ENCODE measurements around the gene FBXL7. TPM values are rescaled to one million over a fixed set of nuclear protein-coding genes. Genes with fewer than 3 reads are reported as not detected.

Gene FBXL7
- total RNA-seq, 1 experiment from 2014 or later = not detected

- DNase-seq (ENCODE audit: low read depth, low spot score) = no peak
- Histone ChIP-seq H3K27ac (ENCODE audit: low read length) (no peak overlapping the region), H3K36me3 (ENCODE audit: control insufficient read depth, insufficient read depth, low read length) (no peaks in the 10 kb centered on the region), H3K27me3 (ENCODE audit: control insufficient read depth, insufficient read depth, low read length) (no peaks in the 10 kb centered on the region), H3K9me3 (ENCODE audit: control insufficient read depth, insufficient read depth, low read depth, low read length) (no peaks in the 10 kb centered on the region), H3K4me3 (ENCODE audit: low read depth in 2 of 2, low read length in 2 of 2) (no peak overlapping the region), H3K4me1 (ENCODE audit: control insufficient read depth, insufficient read depth, low read length) (no peaks in the 10 kb centered on the region)
- no peak for ATAC-seq
- ChIA-PET POLR2A (no interaction called here), CTCF (no interaction called here)
- in situ Hi-C loops (cut with HindIII; ENCODE audit: low pct_unique_long_range_greater_than_20kb, low sequenced_read_pairs) (no loop called here), intact Hi-C loops (cut with micrococcal nuclease; ENCODE audit: unreplicated experiment) (no loop called here)
- no TSS peak for BruUV-seq (replicated peaks)
- no peak for TF ChIP-seq TCF7L2 (IDR thresholded peaks at IDR 0.05; ENCODE audit: low read depth, low read length)
- TF ChIP-seq, protein P1, sequence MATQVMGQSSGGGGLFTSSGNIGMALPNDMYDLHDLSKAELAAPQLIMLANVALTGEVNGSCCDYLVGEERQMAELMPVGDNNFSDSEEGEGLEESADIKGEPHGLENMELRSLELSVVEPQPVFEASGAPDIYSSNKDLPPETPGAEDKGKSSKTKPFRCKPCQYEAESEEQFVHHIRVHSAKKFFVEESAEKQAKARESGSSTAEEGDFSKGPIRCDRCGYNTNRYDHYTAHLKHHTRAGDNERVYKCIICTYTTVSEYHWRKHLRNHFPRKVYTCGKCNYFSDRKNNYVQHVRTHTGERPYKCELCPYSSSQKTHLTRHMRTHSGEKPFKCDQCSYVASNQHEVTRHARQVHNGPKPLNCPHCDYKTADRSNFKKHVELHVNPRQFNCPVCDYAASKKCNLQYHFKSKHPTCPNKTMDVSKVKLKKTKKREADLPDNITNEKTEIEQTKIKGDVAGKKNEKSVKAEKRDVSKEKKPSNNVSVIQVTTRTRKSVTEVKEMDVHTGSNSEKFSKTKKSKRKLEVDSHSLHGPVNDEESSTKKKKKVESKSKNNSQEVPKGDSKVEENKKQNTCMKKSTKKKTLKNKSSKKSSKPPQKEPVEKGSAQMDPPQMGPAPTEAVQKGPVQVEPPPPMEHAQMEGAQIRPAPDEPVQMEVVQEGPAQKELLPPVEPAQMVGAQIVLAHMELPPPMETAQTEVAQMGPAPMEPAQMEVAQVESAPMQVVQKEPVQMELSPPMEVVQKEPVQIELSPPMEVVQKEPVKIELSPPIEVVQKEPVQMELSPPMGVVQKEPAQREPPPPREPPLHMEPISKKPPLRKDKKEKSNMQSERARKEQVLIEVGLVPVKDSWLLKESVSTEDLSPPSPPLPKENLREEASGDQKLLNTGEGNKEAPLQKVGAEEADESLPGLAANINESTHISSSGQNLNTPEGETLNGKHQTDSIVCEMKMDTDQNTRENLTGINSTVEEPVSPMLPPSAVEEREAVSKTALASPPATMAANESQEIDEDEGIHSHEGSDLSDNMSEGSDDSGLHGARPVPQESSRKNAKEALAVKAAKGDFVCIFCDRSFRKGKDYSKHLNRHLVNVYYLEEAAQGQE (IDR thresholded peaks at IDR 0.05; ENCODE audit: insufficient read depth in 1 of 2, low read depth in 2 of 2, low read length in 1 of 2) = peak; percentile 39 to 44; a peak in 1 of 4 replicates
These were observed 344.3 kb downstream of the FBXL7 start for GRCh38 chr5:15844253-15844652.

DNA sequence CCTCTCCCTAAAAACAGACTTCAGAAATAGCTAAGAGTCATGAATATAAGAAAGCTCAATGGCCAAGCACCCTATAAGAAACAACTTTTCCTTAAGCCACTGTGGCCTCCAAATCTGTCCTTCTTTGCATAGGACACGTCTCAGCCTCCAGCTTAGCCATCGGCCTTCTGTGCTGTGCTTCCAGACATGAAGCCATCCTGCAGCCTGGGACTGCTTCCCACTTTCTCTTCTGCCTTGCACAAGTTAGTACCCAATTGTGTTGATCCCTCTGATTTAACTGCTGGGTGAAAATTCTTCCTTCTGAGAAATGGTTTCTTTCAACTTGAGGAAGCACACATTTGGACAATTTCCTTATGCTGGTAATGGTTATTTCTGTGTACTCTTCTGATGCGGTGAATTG, 344.9 kb downstream of the FBXL7 start:
- CTCF ChIA-PET = no interaction called here
- no peak overlapping the region for H3K4me3 ChIP-seq (ENCODE audit: low read depth in 2 of 2, low read length in 2 of 2)
- POLR2A ChIA-PET = no interaction called here

More for the DNA sequence above, 344.9 kb downstream of the FBXL7 start:
- no TSS peak for BruUV-seq (replicated peaks)
- in situ Hi-C loops (cut with HindIII; ENCODE audit: low pct_unique_long_range_greater_than_20kb, low sequenced_read_pairs) = no loop called here
- no peaks in the 10 kb centered on the region for H3K36me3 ChIP-seq (ENCODE audit: control insufficient read depth, insufficient read depth, low read length)
- DNase-seq (ENCODE audit: low read depth, low spot score) = no peak
- no peaks in the 10 kb centered on the region for H3K4me1 ChIP-seq (ENCODE audit: control insufficient read depth, insufficient read depth, low read length)
- no peaks in the 10 kb centered on the region for H3K27me3 ChIP-seq (ENCODE audit: control insufficient read depth, insufficient read depth, low read length)
- H3K9me3 ChIP-seq (ENCODE audit: control insufficient read depth, insufficient read depth, low read depth, low read length) = no peaks in the 10 kb centered on the region
- no peak overlapping the region for H3K27ac ChIP-seq (ENCODE audit: low read length)
- intact Hi-C loops (cut with micrococcal nuclease; ENCODE audit: unreplicated experiment) = no loop called here
- ATAC-seq = no peak
- TF ChIP-seq TCF7L2 (IDR thresholded peaks at IDR 0.05; ENCODE audit: low read depth, low read length) (no peak), CTCF (IDR thresholded peaks at IDR 0.05) (no peak), POLR2AphosphoS5 (IDR thresholded peaks at IDR 0.05; ENCODE audit: low read depth, low read length) (no peak), SIN3A (IDR thresholded peaks at IDR 0.05; ENCODE audit: borderline replicate concordance, insufficient read depth, low read depth, low read length) (no peak)
- TF ChIP-seq, protein P1 (IDR thresholded peaks at IDR 0.05; ENCODE audit: insufficient read depth in 1 of 2, low read depth in 2 of 2, low read length in 1 of 2) = no peak

Data from Panc1 (cell line).